ENCODE measurements around the gene DOK3. TPM values are rescaled to one million over a fixed set of nuclear protein-coding genes. Genes with fewer than 3 reads are reported as not detected.

DOK3 gene
- total and polyA plus RNA-seq, 2 of the 13 experiments (the other 11 are each of a cell fraction or from before 2014, with no cell fraction given), result 1.4 to 1.5 TPM

DNA sequence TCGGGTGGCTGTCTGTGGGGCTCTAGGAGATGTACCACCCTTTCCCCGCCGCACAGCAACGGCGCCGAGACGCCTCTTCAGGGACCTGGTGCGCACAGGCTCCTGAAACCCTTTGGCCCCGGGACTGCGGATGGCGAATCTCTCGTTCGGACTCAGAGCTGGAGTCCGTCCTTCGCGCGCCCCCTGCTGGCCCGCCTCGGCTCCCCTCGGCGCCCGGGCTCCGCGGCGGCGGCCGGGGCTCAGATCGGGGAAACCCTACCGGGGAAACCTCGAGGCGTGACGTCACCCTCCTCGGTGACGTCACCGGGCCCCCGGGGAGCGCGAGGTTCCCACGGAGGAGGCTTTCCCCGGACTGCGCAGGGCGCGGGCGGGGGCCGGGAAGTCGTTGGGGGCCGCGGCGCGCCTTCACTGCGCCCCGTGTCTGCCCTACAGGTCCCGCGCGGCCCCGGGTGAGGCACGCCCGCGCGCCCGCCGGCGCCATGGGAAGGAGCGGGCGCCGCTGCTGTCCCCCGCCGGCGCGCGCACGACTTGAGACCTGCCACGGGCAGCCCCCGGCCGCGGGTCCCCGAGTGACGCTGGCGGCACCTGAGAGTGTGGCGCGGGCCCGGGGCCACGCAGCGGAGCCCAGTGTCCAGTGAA lies 55.1 kb downstream of the DOK3 start (continued):
- TF ChIP-seq, protein P1, sequence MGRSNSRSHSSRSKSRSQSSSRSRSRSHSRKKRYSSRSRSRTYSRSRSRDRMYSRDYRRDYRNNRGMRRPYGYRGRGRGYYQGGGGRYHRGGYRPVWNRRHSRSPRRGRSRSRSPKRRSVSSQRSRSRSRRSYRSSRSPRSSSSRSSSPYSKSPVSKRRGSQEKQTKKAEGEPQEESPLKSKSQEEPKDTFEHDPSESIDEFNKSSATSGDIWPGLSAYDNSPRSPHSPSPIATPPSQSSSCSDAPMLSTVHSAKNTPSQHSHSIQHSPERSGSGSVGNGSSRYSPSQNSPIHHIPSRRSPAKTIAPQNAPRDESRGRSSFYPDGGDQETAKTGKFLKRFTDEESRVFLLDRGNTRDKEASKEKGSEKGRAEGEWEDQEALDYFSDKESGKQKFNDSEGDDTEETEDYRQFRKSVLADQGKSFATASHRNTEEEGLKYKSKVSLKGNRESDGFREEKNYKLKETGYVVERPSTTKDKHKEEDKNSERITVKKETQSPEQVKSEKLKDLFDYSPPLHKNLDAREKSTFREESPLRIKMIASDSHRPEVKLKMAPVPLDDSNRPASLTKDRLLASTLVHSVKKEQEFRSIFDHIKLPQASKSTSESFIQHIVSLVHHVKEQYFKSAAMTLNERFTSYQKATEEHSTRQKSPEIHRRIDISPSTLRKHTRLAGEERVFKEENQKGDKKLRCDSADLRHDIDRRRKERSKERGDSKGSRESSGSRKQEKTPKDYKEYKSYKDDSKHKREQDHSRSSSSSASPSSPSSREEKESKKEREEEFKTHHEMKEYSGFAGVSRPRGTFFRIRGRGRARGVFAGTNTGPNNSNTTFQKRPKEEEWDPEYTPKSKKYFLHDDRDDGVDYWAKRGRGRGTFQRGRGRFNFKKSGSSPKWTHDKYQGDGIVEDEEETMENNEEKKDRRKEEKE (IDR thresholded peaks at IDR 0.05), result no peak
- no peak for TF ChIP-seq CBX1 (IDR thresholded peaks at IDR 0.05; ENCODE audit: low read depth)
- TF ChIP-seq ZNF800 (CRISPR knock-in tag; IDR thresholded peaks at IDR 0.05), result peak; percentile 89; the same call in 1 of the 2 replicates
- TF ChIP-seq ZNF260 (CRISPR knock-in tag; IDR thresholded peaks at IDR 0.05; ENCODE audit: borderline replicate concordance, low read depth), result no peak
- no peak for TF ChIP-seq STAT5B (CRISPR knock-in tag; IDR thresholded peaks at IDR 0.05)
- no peak for TF ChIP-seq KLF6 (CRISPR knock-in tag; IDR thresholded peaks at IDR 0.05)
- no peak for TF ChIP-seq ZNF20 (CRISPR knock-in tag; IDR thresholded peaks at IDR 0.05)
- peak; percentile 74; the same call in 1 of the 2 replicates for TF ChIP-seq ERF (CRISPR knock-in tag; IDR thresholded peaks at IDR 0.05)
- TF ChIP-seq, protein P2, sequence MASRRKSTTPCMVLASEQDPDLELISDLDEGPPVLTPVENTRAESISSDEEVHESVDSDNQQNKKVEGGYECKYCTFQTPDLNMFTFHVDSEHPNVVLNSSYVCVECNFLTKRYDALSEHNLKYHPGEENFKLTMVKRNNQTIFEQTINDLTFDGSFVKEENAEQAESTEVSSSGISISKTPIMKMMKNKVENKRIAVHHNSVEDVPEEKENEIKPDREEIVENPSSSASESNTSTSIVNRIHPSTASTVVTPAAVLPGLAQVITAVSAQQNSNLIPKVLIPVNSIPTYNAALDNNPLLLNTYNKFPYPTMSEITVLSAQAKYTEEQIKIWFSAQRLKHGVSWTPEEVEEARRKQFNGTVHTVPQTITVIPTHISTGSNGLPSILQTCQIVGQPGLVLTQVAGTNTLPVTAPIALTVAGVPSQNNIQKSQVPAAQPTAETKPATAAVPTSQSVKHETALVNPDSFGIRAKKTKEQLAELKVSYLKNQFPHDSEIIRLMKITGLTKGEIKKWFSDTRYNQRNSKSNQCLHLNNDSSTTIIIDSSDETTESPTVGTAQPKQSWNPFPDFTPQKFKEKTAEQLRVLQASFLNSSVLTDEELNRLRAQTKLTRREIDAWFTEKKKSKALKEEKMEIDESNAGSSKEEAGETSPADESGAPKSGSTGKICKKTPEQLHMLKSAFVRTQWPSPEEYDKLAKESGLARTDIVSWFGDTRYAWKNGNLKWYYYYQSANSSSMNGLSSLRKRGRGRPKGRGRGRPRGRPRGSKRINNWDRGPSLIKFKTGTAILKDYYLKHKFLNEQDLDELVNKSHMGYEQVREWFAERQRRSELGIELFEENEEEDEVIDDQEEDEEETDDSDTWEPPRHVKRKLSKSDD (CRISPR knock-in tag; IDR thresholded peaks at IDR 0.05; ENCODE audit: low read depth), result peak; percentile 56; the same call in 1 of the 2 replicates
- TF ChIP-seq, protein P3, sequence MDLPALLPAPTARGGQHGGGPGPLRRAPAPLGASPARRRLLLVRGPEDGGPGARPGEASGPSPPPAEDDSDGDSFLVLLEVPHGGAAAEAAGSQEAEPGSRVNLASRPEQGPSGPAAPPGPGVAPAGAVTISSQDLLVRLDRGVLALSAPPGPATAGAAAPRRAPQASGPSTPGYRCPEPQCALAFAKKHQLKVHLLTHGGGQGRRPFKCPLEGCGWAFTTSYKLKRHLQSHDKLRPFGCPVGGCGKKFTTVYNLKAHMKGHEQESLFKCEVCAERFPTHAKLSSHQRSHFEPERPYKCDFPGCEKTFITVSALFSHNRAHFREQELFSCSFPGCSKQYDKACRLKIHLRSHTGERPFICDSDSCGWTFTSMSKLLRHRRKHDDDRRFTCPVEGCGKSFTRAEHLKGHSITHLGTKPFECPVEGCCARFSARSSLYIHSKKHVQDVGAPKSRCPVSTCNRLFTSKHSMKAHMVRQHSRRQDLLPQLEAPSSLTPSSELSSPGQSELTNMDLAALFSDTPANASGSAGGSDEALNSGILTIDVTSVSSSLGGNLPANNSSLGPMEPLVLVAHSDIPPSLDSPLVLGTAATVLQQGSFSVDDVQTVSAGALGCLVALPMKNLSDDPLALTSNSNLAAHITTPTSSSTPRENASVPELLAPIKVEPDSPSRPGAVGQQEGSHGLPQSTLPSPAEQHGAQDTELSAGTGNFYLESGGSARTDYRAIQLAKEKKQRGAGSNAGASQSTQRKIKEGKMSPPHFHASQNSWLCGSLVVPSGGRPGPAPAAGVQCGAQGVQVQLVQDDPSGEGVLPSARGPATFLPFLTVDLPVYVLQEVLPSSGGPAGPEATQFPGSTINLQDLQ (CRISPR knock-in tag; IDR thresholded peaks at IDR 0.05), result no peak
- TF ChIP-seq HNRNPLL (IDR thresholded peaks at IDR 0.05; ENCODE audit: low read depth, low read length, poor library complexity, severe bottlenecking), result peak; percentile 53
- TF ChIP-seq ZMAT5 (CRISPR knock-in tag; IDR thresholded peaks at IDR 0.05; ENCODE audit: borderline replicate concordance, low read depth), result no peak
- TF ChIP-seq HES4 (CRISPR knock-in tag; IDR thresholded peaks at IDR 0.05; ENCODE audit: borderline replicate concordance), result no peak
- no peak; the same call in 1 of the 2 replicates for TF ChIP-seq ZNF138 (CRISPR knock-in tag; IDR thresholded peaks at IDR 0.05; ENCODE audit: low read depth)
- TF ChIP-seq CHD2 (IDR thresholded peaks at IDR 0.05; ENCODE audit: low read depth, low read length), result no peak; the same call in 1 of the 2 replicates
- TF ChIP-seq ZNF75D (CRISPR knock-in tag; IDR thresholded peaks at IDR 0.05; ENCODE audit: borderline replicate concordance), result no peak
- TF ChIP-seq, protein P4, sequence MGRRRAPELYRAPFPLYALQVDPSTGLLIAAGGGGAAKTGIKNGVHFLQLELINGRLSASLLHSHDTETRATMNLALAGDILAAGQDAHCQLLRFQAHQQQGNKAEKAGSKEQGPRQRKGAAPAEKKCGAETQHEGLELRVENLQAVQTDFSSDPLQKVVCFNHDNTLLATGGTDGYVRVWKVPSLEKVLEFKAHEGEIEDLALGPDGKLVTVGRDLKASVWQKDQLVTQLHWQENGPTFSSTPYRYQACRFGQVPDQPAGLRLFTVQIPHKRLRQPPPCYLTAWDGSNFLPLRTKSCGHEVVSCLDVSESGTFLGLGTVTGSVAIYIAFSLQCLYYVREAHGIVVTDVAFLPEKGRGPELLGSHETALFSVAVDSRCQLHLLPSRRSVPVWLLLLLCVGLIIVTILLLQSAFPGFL (CRISPR knock-in tag; IDR thresholded peaks at IDR 0.05), result no peak
